ENCODE measurements around the gene MYO5B.
A peak's percentile ranks its signal among the peaks of the same experiment; 100 is the strongest.

MYO5B gene

DNA sequence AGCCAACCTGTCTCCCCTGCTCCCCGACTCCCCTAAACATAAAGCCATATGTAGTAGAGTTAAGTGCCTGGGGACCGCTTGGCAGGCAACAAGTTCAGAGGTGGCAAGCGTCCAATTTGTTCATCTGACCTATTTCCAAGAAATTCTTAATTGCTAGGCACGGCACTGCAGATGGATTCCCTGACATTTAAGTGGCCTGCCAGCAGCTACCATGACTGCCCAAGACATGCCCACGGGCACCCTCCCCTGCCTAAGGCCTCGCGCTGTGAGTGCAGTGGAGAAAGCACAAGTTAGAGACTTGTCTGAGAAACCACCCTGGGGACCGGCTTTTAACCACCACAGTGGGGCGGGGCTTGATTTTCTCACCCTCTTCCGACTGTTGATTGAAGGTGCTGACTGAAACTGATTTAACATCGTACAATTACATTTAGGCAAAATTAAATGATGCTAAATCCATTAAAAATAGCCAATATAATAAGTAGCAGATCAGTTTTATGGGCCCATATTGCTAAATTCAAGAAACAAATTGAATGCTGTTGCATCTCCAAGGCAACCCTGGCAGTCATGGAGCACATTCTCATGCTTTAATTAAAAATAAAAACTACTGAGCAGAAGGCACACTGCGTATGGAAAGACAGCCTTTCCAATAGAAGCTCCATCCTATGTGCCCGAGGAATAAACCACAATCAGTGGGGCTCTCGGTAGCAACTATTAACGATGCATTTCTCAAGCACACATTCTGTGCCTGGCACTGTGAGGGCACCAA is 218.0 kb downstream of the MYO5B start:
- no peaks in the 10 kb centered on the region for H3K36me3 ChIP-seq (ENCODE audit: control insufficient read depth in 1 of 2, insufficient read depth in 2 of 2, low read length in 2 of 2)
- H3K9me3 ChIP-seq (ENCODE audit: control insufficient read depth in 1 of 2, low read length in 2 of 2) = no peaks in the 10 kb centered on the region
- H3K27me3 ChIP-seq (ENCODE audit: low read depth, low read length) = no peaks in the 10 kb centered on the region
- H3K27ac ChIP-seq (ENCODE audit: low read length) = no peak overlapping the region
- H3K4me3 ChIP-seq (ENCODE audit: low read depth in 1 of 2, low read length in 2 of 2) = no peak overlapping the region
- peaks cover 0 to 3% of the 10 kb centered on the region in 2 donors for H3K4me1 ChIP-seq (ENCODE audit: control insufficient read depth in 1 of 2, insufficient read depth in 2 of 2, low read length in 2 of 2)

GRCh38 chr18:49976001-49976400 is 218.9 kb downstream of the MYO5B start:
- Histone ChIP-seq H3K36me3 (ENCODE audit: control insufficient read depth in 1 of 2, insufficient read depth in 2 of 2, low read length in 2 of 2) (no peaks in the 10 kb centered on the region), H3K27ac (ENCODE audit: low read length) (no peak overlapping the region), H3K27me3 (ENCODE audit: low read depth, low read length) (no peaks in the 10 kb centered on the region), H3K4me3 (ENCODE audit: low read depth in 1 of 2, low read length in 2 of 2) (no peak overlapping the region), H3K4me1 (ENCODE audit: control insufficient read depth in 1 of 2, insufficient read depth in 2 of 2, low read length in 2 of 2) (peaks cover 0 to 3% of the 10 kb centered on the region in 2 donors), H3K9me3 (ENCODE audit: control insufficient read depth in 1 of 2, low read length in 2 of 2) (no peaks in the 10 kb centered on the region)

DNA sequence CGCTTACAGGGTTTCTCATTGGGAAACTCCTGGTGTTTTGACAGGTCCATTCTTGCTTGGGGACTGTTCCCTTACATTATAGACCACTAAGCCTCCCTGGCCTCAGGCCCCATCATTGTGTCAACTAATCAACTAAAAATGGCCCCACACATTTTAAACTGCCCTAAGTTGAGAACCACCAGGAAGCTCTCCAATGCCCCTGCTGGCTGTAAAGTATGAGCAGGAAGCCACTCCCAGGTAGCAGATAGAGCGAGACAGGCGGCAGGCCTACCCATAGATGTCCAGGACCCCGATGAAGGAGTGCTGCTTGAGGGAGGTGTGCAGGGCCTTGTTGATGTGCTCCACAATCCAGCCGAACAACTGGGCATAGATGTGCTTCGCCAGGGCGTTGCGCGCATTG is 220.9 kb downstream of the MYO5B start:
- H3K4me3 ChIP-seq (ENCODE audit: low read depth in 1 of 2, low read length in 2 of 2) = no peak overlapping the region
- no peaks in the 10 kb centered on the region for H3K9me3 ChIP-seq (ENCODE audit: control insufficient read depth in 1 of 2, low read length in 2 of 2)
- no peaks in the 10 kb centered on the region for H3K36me3 ChIP-seq (ENCODE audit: control insufficient read depth in 1 of 2, insufficient read depth in 2 of 2, low read length in 2 of 2)
- H3K4me1 ChIP-seq (ENCODE audit: control insufficient read depth in 1 of 2, insufficient read depth in 2 of 2, low read length in 2 of 2) = peaks cover 0 to 3% of the 10 kb centered on the region in 2 donors
- H3K27me3 ChIP-seq (ENCODE audit: low read depth, low read length) = no peaks in the 10 kb centered on the region
- no peak overlapping the region for H3K27ac ChIP-seq (ENCODE audit: low read length)

GRCh38 chr18:49973592-49973991 is 221.4 kb downstream of the MYO5B start:
- no peak overlapping the region for H3K27ac ChIP-seq (ENCODE audit: low read length)

GRCh38 chr18:49972535-49972934 is 222.4 kb downstream of the MYO5B start:
- Histone ChIP-seq H3K27me3 (ENCODE audit: low read depth, low read length) (no peaks in the 10 kb centered on the region), H3K36me3 (ENCODE audit: control insufficient read depth in 1 of 2, insufficient read depth in 2 of 2, low read length in 2 of 2) (no peaks in the 10 kb centered on the region), H3K4me1 (ENCODE audit: control insufficient read depth in 1 of 2, insufficient read depth in 2 of 2, low read length in 2 of 2) (peaks cover 0 to 3% of the 10 kb centered on the region in 2 donors), H3K9me3 (ENCODE audit: control insufficient read depth in 1 of 2, low read length in 2 of 2) (no peaks in the 10 kb centered on the region), H3K4me3 (ENCODE audit: low read depth in 1 of 2, low read length in 2 of 2) (no peak overlapping the region), H3K27ac (ENCODE audit: low read length) (no peak overlapping the region)

More at GRCh38 chr18:49973592-49973991, 221.4 kb downstream of the MYO5B start:
- H3K9me3 ChIP-seq (ENCODE audit: control insufficient read depth in 1 of 2, low read length in 2 of 2) = no peaks in the 10 kb centered on the region
- H3K4me1 ChIP-seq (ENCODE audit: control insufficient read depth in 1 of 2, insufficient read depth in 2 of 2, low read length in 2 of 2) = peaks cover 0 to 3% of the 10 kb centered on the region in 2 donors
- H3K36me3 ChIP-seq (ENCODE audit: control insufficient read depth in 1 of 2, insufficient read depth in 2 of 2, low read length in 2 of 2) = no peaks in the 10 kb centered on the region
- H3K27me3 ChIP-seq (ENCODE audit: low read depth, low read length) = no peaks in the 10 kb centered on the region
- H3K4me3 ChIP-seq (ENCODE audit: low read depth in 1 of 2, low read length in 2 of 2) = no peak overlapping the region

GRCh38 chr18:49971462-49971861 is 223.5 kb downstream of the MYO5B start:
- Histone ChIP-seq H3K27ac (ENCODE audit: low read length) (no peak overlapping the region), H3K27me3 (ENCODE audit: low read depth, low read length) (no peaks in the 10 kb centered on the region), H3K9me3 (ENCODE audit: control insufficient read depth in 1 of 2, low read length in 2 of 2) (no peaks in the 10 kb centered on the region), H3K4me3 (ENCODE audit: low read depth in 1 of 2, low read length in 2 of 2) (no peak overlapping the region), H3K4me1 (ENCODE audit: control insufficient read depth in 1 of 2, insufficient read depth in 2 of 2, low read length in 2 of 2) (no peaks in the 10 kb centered on the region), H3K36me3 (ENCODE audit: control insufficient read depth in 1 of 2, insufficient read depth in 2 of 2, low read length in 2 of 2) (no peaks in the 10 kb centered on the region)

- no peaks in the 10 kb centered on the region for H3K27me3 ChIP-seq (ENCODE audit: low read depth, low read length)
- no peak overlapping the region for H3K4me3 ChIP-seq (ENCODE audit: low read depth in 1 of 2, low read length in 2 of 2)
- no peaks in the 10 kb centered on the region for H3K36me3 ChIP-seq (ENCODE audit: control insufficient read depth in 1 of 2, insufficient read depth in 2 of 2, low read length in 2 of 2)
- no peaks in the 10 kb centered on the region for H3K9me3 ChIP-seq (ENCODE audit: control insufficient read depth in 1 of 2, low read length in 2 of 2)
- no peak overlapping the region for H3K27ac ChIP-seq (ENCODE audit: low read length)
- no peaks in the 10 kb centered on the region for H3K4me1 ChIP-seq (ENCODE audit: control insufficient read depth in 1 of 2, insufficient read depth in 2 of 2, low read length in 2 of 2)
These were observed 224.6 kb downstream of the MYO5B start for GRCh38 chr18:49970319-49970718.

DNA sequence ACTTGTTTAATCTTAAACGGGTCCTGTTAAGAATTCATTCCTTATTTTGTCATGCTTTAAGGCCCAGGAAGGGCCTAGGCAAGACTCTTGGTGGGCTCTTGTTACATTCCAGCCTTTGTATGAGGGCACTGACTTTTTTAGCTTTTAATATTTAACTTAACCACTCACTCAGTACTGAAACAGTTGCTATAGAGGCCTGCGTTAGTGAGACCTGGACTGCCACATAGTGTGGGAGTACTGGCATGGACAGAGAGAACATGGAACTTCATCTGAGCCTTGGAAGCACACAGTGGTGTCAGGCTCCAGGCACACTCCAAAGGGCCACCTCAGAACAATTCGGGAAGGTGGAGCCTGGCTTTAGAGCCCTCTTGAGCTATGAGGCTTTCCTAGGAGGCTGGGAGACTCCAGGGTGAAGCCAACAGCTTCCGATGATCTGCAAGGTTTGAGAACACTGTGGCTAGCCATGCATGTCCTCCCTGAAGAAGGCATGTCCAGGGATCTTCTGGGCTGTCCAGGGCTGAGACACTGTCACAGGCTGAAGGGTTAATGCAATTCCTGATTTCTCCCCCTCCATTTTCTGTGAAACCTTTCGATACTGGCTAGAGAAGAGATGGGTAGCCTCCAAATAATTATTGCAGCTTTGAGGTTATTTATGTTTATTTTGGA is 226.2 kb downstream of the MYO5B start:
- Histone ChIP-seq H3K4me3 (ENCODE audit: low read depth in 1 of 2, low read length in 2 of 2) (no peak overlapping the region), H3K9me3 (ENCODE audit: control insufficient read depth in 1 of 2, low read length in 2 of 2) (no peaks in the 10 kb centered on the region), H3K36me3 (ENCODE audit: control insufficient read depth in 1 of 2, insufficient read depth in 2 of 2, low read length in 2 of 2) (no peaks in the 10 kb centered on the region), H3K27me3 (ENCODE audit: low read depth, low read length) (no peaks in the 10 kb centered on the region), H3K27ac (ENCODE audit: low read length) (no peak overlapping the region), H3K4me1 (ENCODE audit: control insufficient read depth in 1 of 2, insufficient read depth in 2 of 2, low read length in 2 of 2) (no peaks in the 10 kb centered on the region)

DNA sequence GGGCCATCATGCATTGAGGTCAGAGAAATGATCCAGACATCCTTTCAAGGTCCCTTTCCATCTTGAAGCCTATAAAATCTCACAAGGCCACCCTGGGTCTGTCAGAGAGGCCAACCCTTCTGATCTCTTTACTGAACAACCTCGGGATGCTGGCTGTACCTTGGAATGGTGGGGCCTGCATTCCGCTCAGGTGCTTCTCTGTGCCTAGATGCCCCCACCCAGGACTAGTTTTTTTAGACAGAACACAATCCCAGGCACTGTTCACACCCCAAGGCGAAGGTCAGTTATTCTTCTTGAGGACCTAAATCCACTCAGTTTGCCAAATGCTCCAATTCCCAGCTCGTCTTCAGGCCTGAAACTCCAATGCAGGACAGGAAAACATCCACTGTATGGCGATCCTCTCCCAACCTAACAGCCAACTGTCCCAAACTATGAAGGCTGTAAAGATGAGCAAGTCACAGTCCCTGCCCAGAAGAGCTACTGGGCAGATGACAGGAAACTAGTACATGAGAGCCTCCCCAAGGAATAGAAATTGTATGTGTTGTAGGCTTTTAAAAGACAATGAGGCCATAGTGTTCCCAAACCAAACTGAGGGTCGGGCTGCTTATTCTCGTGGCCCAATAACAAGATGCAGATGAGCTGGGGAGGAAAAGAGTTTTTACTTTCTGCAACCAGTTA is 227.2 kb downstream of the MYO5B start:
- Histone ChIP-seq H3K27ac (ENCODE audit: low read length) (no peak overlapping the region), H3K4me1 (ENCODE audit: control insufficient read depth in 1 of 2, insufficient read depth in 2 of 2, low read length in 2 of 2) (no peaks in the 10 kb centered on the region), H3K27me3 (ENCODE audit: low read depth, low read length) (no peaks in the 10 kb centered on the region)

GRCh38 chr18:49967171-49967570 is 227.8 kb downstream of the MYO5B start:
- H3K36me3 ChIP-seq (ENCODE audit: control insufficient read depth in 1 of 2, insufficient read depth in 2 of 2, low read length in 2 of 2) = no peaks in the 10 kb centered on the region
- H3K4me1 ChIP-seq (ENCODE audit: control insufficient read depth in 1 of 2, insufficient read depth in 2 of 2, low read length in 2 of 2) = no peaks in the 10 kb centered on the region
- no peaks in the 10 kb centered on the region for H3K27me3 ChIP-seq (ENCODE audit: low read depth, low read length)
- no peak overlapping the region for H3K4me3 ChIP-seq (ENCODE audit: low read depth in 1 of 2, low read length in 2 of 2)
- peak overlapping the region; percentile 14 for H3K27ac ChIP-seq (ENCODE audit: low read length)
- no peaks in the 10 kb centered on the region for H3K9me3 ChIP-seq (ENCODE audit: control insufficient read depth in 1 of 2, low read length in 2 of 2)

More for the DNA sequence above, 227.2 kb downstream of the MYO5B start:
- H3K4me3 ChIP-seq (ENCODE audit: low read depth in 1 of 2, low read length in 2 of 2) = no peak overlapping the region
- no peaks in the 10 kb centered on the region for H3K36me3 ChIP-seq (ENCODE audit: control insufficient read depth in 1 of 2, insufficient read depth in 2 of 2, low read length in 2 of 2)
- H3K9me3 ChIP-seq (ENCODE audit: control insufficient read depth in 1 of 2, low read length in 2 of 2) = no peaks in the 10 kb centered on the region

GRCh38 chr18:49966090-49966489 is 228.9 kb downstream of the MYO5B start:
- H3K4me1 ChIP-seq (ENCODE audit: control insufficient read depth in 1 of 2, insufficient read depth in 2 of 2, low read length in 2 of 2) = no peaks in the 10 kb centered on the region
- no peaks in the 10 kb centered on the region for H3K36me3 ChIP-seq (ENCODE audit: control insufficient read depth in 1 of 2, insufficient read depth in 2 of 2, low read length in 2 of 2)
- H3K27me3 ChIP-seq (ENCODE audit: low read depth, low read length) = no peaks in the 10 kb centered on the region
- H3K27ac ChIP-seq (ENCODE audit: low read length) = peak overlapping the region; percentile 14
- no peaks in the 10 kb centered on the region for H3K9me3 ChIP-seq (ENCODE audit: control insufficient read depth in 1 of 2, low read length in 2 of 2)
- H3K4me3 ChIP-seq (ENCODE audit: low read depth in 1 of 2, low read length in 2 of 2) = no peak overlapping the region

All from muscle layer of duodenum (tissue), 2 donors.